Tibial nerve (tissue), 4 donors: ENCODE results near the gene ZNF746. TPM values are rescaled to one million over a fixed set of nuclear protein-coding genes. Genes with fewer than 3 reads are reported as not detected.

Experiments
- DNase-seq, 2 donors: peaks; one replicate each; pipeline ENCODE4 v3.0.0-alpha.2; 2019; ENCODE audit warnings: low spot score in 2 of 2
- H3K27ac ChIP-seq, 4 donors: fragments of 200-600 bp; sonication (generic) in 3 of 4; one replicate each; pipeline ENCODE4 v1.5.1; 2017 to 2019; ENCODE audit warnings: mild to moderate bottlenecking in 1 of 4
- H3K27me3 ChIP-seq, 2 donors: fragments of 200-600 bp; sonication (generic) in 1 of 2; one replicate each; pipeline versions ENCODE4 v1.5.1 to v1.6.0; 2017 to 2019
- H3K36me3 ChIP-seq, 3 donors: fragments of 200-600 bp; sonication (generic); one replicate each; pipeline ENCODE4 v1.5.1; 2018 to 2019
- H3K4me1 ChIP-seq, 4 donors: fragments of 200-600 bp; sonication (generic) in 3 of 4; one replicate each; pipeline ENCODE4 v1.5.1; 2017 to 2019
- H3K4me3 ChIP-seq, 4 donors: fragments of 200-600 bp; sonication (generic) in 3 of 4; one replicate each; pipeline ENCODE4 v1.5.1; 2017 to 2019; ENCODE audit warnings: mild to moderate bottlenecking in 1 of 4, moderate library complexity in 1 of 4
- H3K9me3 ChIP-seq, 4 donors: fragments of 200-600 bp; sonication (generic) in 3 of 4; one replicate each; pipeline ENCODE4 v1.5.1; 2017 to 2019
- EP300 ChIP-seq, 2 donors: sonication (generic); formaldehyde crosslinking; IDR thresholded peaks; one replicate each; pipeline ENCODE4 v1.6.1; 2017; ENCODE audit warnings: antibody characterized with exemption in 2 of 2, mild to moderate bottlenecking in 1 of 2
- POLR2A ChIP-seq, 2 donors: fragments of 450-650 bp; IDR thresholded peaks; one replicate each; pipeline ENCODE4 v1.6.1; 2017; ENCODE audit warnings: antibody characterized with exemption in 2 of 2, mild to moderate bottlenecking in 2 of 2, moderate library complexity in 2 of 2
- WGBS, 2 donors: methylation state at CpG; one replicate each; pipeline ENCODE4 v1.1.5; 2018; 5-methylcytosine and 5-hydroxymethylcytosine counted together
- total RNA-seq, 4 donors: library from RNA; depleted of rRNA; stranded (reverse); fragments of >200 nt; gene quantifications; one replicate each; pipeline ENCODE4 v1.1.0, GENCODE V29; 2016
- TF ChIP-seq, protein P1 (sequence below), 5 experiments: fragments of 200-600 bp in 3 of 5; fragments of 450-650 bp in 2 of 5; sonication (generic) in 3 of 5; IDR thresholded peaks; one replicate each; pipeline ENCODE4 v1.5.1; 2016 to 2019; ENCODE audit warnings: antibody characterized with exemption in 5 of 5, mild to moderate bottlenecking in 3 of 5, moderate library complexity in 2 of 5

The ZNF746 gene
- total RNA-seq, 4 donors from 2014 or later = 28.4 to 43.2 (median 32.9) TPM

DNA sequence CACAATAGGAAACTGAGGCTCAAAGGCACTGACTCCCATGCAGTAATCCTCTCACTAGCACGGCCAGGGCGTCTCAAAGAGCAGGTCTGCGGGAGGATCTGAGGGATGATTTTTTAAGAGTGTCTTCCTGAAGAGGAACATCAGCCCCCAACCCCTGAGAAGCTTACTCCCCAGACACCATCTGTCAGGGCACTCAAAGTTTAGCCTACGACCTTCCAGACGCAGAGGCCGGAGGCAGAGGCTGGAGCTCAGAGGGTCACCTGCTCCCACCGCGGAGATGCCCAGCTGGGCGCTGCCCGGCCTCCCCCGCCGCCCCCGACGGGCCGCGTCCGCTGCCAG is 38.4 kb downstream of the ZNF746 start:
- Histone ChIP-seq H3K4me1 (peaks cover 0 to 36% (median 14%) of the 10 kb centered on the region in 4 donors), H3K36me3 (peaks cover 0 to 23% (median 0%) of the 10 kb centered on the region in 3 donors), H3K4me3 (peak overlapping the region; percentile 25 to 93 (median 50)), H3K27ac (peak overlapping the region in 2 of 4 donors; percentile 19 to 56), H3K27me3 (no peaks in the 10 kb centered on the region), H3K9me3 (no peaks in the 10 kb centered on the region)
- 20 to 22% methylated on average over 6 to 10 of the region's 17 CpGs for WGBS, 2 donors
- DNase-seq = no peak
- no peak for TF ChIP-seq EP300 (IDR thresholded peaks at IDR 0.05)
- TF ChIP-seq, protein P1, sequence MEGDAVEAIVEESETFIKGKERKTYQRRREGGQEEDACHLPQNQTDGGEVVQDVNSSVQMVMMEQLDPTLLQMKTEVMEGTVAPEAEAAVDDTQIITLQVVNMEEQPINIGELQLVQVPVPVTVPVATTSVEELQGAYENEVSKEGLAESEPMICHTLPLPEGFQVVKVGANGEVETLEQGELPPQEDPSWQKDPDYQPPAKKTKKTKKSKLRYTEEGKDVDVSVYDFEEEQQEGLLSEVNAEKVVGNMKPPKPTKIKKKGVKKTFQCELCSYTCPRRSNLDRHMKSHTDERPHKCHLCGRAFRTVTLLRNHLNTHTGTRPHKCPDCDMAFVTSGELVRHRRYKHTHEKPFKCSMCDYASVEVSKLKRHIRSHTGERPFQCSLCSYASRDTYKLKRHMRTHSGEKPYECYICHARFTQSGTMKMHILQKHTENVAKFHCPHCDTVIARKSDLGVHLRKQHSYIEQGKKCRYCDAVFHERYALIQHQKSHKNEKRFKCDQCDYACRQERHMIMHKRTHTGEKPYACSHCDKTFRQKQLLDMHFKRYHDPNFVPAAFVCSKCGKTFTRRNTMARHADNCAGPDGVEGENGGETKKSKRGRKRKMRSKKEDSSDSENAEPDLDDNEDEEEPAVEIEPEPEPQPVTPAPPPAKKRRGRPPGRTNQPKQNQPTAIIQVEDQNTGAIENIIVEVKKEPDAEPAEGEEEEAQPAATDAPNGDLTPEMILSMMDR (IDR thresholded peaks at IDR 0.05) = no peak
- TF ChIP-seq POLR2A (IDR thresholded peaks at IDR 0.05) = no peak

DNA sequence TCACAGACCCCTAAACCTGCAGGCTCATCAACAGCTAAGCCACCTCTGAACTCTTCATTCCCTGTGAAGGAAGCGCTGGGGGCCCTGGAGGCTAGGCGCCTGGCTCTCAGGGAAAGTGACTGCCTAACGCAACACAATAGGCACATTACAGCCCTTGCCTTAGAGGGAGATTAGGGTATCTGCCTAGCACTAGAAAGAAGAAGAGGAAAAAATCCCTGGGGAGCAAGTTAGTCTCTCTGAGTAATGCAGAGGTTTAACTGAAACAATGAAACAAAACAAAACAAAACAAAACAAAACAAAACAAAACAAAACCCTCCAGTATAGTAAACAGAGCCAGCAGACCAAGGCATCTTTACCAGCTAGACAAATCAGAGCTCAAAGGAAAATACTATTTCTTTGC is 39.4 kb downstream of the ZNF746 start:
- no peaks in the 10 kb centered on the region for H3K27me3 ChIP-seq
- peaks cover 0 to 36% (median 14%) of the 10 kb centered on the region in 4 donors for H3K4me1 ChIP-seq
- H3K9me3 ChIP-seq = no peaks in the 10 kb centered on the region
- WGBS, 2 donors = 78 to 88% methylated on average over 3 of the region's 3 CpGs
- TF ChIP-seq, protein P1 (IDR thresholded peaks at IDR 0.05) = no peak
- no peak for TF ChIP-seq POLR2A (IDR thresholded peaks at IDR 0.05)
- no peak for TF ChIP-seq EP300 (IDR thresholded peaks at IDR 0.05)
- H3K27ac ChIP-seq = no peak overlapping the region
- H3K36me3 ChIP-seq = peaks cover 0 to 33% (median 0%) of the 10 kb centered on the region in 3 donors
- no peak for DNase-seq
- no peak overlapping the region for H3K4me3 ChIP-seq

DNA sequence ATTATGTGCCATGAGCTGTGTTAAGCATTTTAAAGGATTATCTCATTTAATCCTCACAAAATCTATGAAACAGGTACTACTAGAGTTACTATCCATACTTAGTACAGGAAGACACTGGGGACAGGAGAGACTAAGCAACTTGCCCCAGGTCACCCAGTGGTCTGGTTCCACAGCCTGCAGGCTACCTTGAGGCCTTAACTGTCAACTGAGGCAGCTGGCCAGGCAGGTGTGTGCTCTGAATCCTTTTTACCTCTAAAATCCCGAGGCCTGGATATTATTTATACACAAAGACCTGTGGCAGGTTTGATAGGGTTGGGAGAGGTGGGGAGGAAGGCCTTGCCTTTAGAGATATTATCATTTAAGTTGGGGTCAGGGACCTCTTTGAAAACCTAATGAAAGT is 39.8 kb downstream of the ZNF746 start:
- no peak overlapping the region for H3K4me3 ChIP-seq
- 77 to 86% methylated on average over 1 of the region's 1 CpG for WGBS, 2 donors

DNA sequence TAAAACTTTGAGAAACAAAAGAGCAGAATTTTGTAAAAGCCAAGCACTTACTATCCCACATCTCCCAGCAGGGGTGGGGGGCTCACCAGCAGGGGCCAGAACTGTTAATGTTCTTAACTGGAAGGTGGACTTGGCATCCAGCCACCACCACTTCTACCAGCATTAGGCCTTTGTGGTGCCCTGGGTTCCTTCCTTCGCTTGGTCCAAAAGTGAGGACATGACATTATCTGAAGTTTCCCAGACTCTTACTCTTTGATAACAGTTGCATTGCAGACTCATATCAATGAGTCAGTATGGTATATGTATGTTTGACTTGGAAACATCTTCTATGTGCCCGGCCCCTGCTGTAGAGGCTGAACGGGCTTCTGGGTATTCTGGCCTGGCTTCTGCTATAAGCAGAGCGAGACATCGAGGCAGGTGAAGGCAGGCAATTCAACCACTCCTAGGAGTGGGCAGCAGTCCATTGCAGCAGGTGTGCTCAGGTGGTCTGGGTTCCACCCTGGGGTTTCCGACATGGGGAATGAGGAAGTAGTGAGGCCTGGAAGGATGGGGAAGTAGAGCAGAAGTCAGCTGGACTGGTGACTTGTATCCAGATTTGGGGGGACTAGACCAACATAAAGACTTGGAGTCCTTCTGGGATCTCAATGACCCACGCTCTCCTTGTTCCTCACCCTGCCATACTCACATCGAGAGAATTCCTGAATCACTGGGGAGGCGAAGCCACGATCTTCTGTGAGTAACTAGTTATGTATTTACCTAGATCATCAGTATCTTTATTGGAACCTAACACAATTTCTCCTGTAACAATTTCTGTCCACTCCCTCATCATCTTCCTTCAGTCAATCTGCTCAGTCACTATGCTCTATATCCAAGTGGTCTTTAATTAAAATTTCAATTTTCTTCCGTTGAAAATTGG is 40.8 kb downstream of the ZNF746 start:
- DNase-seq = no peak
- H3K27ac ChIP-seq = no peak overlapping the region
- H3K36me3 ChIP-seq = peaks cover 0 to 47% (median 0%) of the 10 kb centered on the region in 3 donors
- no peaks in the 10 kb centered on the region for H3K9me3 ChIP-seq
- 91 to 92% methylated on average over 11 of the region's 11 CpGs for WGBS, 2 donors
- no peak overlapping the region for H3K4me3 ChIP-seq
- TF ChIP-seq EP300 (IDR thresholded peaks at IDR 0.05) (no peak), POLR2A (IDR thresholded peaks at IDR 0.05) (no peak)
- TF ChIP-seq, protein P1 (IDR thresholded peaks at IDR 0.05) = no peak
- no peaks in the 10 kb centered on the region for H3K27me3 ChIP-seq
- peaks cover 0 to 36% (median 14%) of the 10 kb centered on the region in 4 donors for H3K4me1 ChIP-seq

More for the DNA sequence above, 39.8 kb downstream of the ZNF746 start:
- TF ChIP-seq, protein P1 (IDR thresholded peaks at IDR 0.05) = no peak
- TF ChIP-seq EP300 (IDR thresholded peaks at IDR 0.05) (no peak), POLR2A (IDR thresholded peaks at IDR 0.05) (no peak)
- H3K9me3 ChIP-seq = no peaks in the 10 kb centered on the region
- peaks cover 0 to 36% (median 14%) of the 10 kb centered on the region in 4 donors for H3K4me1 ChIP-seq
- no peak for DNase-seq
- H3K27me3 ChIP-seq = no peaks in the 10 kb centered on the region
- no peak overlapping the region for H3K27ac ChIP-seq
- H3K36me3 ChIP-seq = peaks cover 0 to 37% (median 0%) of the 10 kb centered on the region in 3 donors
